Stimulated activated CD4-positive, alpha-beta T cell treated with anti-CD3 and anti-CD28 coated beads, Interleukin-2, amount 100 ng/mL, for 4 hours (primary cell): ENCODE data around the gene RDX.
A peak's percentile ranks its signal among the peaks of the same experiment; 100 is the strongest.
"Not testable (repeated sequence)": the region's sequence is repeated elsewhere in the genome, so short reads cannot be mapped to it uniquely, and the experiment has no call there.

Experiments used
- DNase-seq: peaks from one replicate; pipeline ENCODE4 v3.0.0-alpha.2; 2020; ENCODE audit warnings: low read depth

The RDX gene

DNA sequence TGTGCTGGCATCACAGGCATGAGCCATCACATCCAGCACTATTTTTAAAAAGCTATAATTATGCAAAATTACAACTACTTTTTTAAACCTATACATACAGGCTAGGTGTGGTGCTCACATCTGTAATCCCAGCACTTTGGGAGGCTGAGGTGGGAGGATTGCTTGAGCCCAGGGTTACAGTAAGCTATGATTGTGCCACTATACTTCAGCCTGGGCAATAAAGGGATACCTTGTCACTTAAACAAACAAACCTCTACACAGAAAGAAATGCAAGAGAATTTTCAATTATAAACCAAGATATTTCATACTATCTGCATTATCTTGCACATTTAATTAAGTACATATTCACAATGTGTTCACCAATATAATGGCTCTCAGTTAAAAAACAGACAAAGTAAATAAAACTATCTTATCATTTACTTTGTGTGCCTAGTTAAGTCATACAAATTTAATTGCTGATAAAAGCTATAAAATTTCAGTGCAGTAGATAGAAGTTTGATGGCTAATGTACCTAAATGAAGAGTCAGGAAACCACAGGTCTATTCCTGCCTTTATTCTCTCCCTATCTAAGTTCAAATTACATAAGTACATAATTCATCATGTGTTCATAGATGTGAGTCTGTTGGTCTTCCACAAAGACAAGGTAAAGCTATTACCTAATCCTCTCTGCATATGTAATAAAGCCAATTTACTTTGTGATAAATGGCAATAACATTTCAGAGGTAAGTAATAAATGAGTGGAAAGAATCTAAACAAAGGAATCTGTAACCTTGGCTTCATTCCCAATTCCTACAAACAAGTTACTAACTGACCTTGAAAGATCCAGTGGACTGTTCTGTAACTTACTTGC, 9.0 kb upstream of the RDX start:
- no peak for DNase-seq

GRCh38 chr11:110303414-110303826, 7.0 kb upstream of the RDX start:
- no peak for DNase-seq

- DNase-seq, result no peak
These were observed 5.2 kb upstream of the RDX start for GRCh38 chr11:110301577-110301976.

GRCh38 chr11:110301032-110301431, 4.6 kb upstream of the RDX start:
- DNase-seq, result no peak

- DNase-seq, result no peak
These were observed 2.8 kb upstream of the RDX start for GRCh38 chr11:110299006-110299785.

DNA sequence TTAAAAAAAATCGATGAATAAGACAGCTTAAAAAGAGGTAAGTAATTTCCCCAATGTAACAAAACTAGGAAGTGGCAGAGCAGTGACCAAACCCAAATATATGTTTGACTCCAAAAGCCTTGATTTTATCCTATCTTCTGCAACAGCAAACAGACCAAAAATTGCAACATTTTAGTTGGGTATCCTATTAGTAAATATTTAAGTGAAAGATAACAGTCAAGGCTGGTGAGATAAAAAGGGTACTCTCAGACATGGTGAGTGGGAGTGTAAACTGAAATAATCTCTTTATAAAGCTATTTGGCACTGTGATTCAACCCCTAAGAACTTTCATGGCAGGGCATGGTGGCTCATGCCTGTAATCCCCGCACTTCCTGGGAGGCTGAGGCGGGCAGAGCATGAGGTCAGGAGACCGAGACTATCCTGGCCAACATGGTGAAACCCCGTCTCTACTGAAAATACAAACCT, 1.9 kb upstream of the RDX start:
- no peak for DNase-seq

DNA sequence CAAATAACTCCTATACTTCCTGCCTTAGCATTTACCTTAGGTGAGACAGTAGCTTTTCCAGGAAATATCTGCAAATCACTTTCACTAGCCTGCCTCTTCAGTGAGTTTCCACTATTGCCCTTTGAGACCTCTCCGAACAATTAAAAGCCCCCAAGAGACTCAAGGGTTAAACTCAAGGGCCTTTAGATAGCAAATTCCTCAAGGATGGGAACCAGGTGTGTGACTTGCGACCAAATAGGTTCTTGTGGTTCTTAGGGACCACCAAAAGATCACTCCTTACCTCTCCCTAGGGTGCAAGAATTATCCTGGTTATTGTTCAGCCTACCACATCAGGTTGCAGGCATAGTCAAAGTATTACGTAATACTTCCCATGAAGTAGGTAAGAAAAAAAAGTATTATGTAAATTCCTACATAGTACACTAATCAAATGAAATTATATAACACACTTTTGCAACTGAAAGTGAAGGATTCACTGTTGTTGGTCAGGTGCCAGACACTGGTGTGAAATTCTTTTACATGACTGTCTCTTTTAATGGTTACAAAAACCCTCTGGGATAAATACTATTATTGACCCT, 1.4 kb upstream of the RDX start:
- DNase-seq, result no peak

DNA sequence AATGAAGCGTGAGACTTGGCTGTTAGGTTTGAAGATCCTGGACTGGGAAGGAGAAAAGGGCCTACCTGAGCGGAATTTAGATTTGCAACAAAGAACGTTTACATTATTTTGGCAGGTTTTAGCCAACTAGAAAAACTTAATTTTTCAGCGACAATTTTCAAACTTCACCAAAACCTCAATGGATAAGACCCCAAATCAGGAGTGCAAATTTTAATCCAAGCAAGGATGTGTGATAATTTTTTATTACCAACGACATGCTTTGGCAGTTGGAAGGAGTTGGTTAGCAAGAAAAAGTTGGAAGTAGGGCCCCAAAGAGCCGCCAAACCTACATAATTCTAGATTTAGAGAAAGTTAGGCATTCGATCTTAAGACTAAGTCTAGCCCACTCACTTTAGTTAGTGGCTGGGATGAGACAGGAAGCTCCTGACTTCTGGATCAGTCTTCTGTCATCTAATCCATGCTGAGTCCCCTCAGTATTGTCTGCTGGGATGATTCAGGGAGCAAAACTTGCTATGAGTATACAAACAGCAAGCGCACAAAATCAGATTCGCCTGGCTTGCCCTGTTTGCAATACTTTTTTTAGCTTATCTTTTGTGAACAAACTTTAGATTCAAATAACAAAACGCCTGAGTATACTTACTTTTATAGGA, 787 bp upstream of the RDX start:
- no peak for DNase-seq

DNA sequence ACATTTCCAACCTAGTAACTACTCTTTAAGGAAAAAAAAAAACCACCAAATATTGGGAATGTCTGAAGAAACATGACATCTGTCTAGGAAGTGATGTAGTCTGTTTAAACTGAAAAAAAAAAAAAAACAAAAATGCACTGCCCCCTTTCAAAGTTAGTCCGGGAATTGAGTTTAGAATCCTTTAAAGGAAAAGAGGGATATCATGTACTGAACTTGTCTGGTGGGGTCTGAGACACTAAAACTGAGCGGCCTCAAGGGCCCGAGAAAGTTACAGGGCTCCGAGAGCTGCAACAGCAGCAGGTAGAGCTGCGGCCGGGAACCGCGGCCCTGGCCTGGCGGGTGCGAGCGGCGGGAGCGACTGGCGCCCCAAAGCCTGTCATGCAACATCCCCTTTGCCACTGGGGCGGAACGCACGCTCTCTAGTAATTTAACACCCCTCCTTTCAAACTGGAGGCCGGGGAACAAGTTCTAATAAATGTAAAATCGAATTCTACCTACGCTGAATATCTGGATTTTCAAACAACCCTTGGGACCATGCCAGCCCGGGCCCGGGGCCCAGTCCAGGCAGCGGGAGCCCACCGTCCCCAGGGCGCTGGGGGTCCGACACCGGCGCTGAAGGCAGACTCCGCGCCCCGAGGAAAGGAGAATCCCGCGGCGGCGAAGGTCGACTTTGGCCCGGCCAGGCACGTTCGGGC, 736 bp downstream of the RDX start:
- DNase-seq, result peak; percentile 18

DNA sequence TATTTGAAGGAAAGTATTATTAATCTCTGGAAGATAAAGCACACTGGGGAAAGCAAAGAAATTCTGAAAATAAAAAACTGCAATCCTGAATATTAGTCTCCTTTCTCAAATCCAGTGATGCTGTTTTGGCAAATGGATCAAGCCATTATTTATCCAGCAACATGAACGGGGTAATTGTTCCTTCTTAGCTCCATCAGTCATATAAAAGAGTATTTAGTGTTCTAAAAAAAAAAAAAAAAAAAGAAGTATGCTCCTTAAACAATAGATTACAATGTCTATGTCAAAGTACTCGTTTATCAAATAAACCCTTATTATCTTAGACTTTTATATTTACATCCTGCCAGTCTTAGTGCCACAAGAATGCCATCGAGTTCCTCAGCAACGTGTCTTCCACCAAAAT, 1.3 kb downstream of the RDX start:
- DNase-seq, result no peak

DNA sequence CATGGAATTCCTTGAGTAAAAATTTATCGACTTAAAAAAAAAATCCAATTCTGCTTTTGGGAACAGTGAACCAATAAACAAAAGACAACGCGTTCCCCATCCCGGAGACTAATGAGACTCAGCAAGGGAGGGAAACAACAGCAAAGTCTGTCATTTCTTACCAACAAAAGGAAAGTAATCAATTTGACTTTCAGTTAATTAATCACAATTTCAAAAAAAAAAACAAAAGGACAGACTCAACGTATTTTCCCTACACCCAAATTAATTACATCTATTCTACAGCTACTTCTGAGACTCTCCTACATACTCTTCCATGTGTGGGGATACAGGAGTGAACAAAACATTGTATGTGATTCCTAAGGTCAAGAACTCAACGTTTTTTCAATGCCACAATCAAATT, 1.9 kb downstream of the RDX start:
- no peak for DNase-seq

- DNase-seq, result no peak
These were observed 3.0 kb downstream of the RDX start for GRCh38 chr11:110293389-110293788.

- not testable (repeated sequence) for DNase-seq
These were observed 4.3 kb downstream of the RDX start for GRCh38 chr11:110292146-110292545.

DNA sequence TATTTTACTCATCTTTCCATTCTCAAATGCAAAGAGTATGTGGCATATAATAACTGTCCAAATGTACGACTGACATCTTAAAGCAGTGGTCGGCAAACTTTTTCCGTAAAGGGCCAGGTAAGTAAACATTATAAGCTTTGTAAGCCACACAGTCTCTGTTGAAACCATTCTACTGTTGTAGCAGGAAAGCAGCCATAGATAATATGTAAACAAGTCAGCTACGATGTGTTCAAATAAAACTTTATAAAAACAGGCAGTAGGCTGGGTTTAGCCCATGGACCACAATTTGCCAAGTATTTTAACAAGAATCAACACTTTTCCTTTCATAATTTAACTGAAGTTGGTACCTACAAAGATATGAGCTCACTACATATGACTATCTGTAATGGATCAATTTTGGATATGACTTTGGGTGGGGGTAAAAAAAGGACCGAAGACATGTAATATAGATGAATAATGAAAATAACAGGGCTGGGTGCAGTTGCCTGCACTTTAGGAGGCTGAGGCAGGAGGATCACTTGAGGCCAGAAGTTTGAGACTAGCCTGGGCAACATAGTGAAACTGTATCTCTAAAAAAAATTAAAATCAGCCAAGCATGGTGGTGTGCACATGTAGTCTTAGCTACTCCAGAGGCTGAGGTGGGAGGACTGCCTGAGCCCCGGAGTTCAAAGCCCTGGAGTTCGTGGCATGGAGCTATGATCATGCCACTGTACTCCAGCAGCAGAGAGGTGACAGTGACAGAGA, 5.7 kb downstream of the RDX start:
- no peak for DNase-seq

DNA sequence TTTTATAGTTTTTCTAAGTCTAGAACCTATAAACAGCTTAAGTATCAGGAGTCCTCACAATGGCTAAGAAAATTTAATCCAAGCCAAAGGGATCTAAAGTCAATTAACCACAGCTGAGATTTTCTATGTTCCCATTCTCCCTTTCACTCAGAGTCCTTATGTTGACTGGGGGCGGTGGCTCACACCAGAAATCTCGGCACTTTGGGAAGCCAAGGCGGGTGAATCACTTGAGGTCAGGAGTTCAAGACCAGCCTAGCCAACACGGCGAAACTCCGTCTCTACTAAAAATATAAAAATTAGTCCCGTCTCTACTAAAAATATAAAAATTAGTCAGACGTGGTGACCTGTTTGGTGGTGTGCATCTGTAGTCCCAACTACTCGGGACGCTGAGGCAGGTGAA, 6.9 kb downstream of the RDX start:
- no peak for DNase-seq

DNA sequence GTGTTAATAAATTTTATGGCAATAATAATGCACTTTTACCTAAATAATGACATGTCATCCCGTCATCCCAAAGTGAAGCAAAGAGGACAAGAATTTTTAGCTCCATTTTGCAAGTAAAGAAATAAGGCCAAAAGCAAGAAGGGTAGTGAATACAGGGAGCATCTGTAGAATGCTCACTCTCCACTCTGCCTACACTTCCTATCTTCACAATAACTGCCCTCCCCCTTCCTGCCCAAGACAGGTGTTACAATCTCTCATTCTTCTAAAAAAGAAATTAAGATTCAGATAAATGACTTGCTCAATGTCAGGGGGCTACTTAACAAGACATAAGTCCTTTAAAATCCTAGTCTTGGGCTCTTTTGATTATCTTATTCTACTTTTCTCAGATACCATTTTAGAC, 8.9 kb downstream of the RDX start:
- DNase-seq, result no peak

DNA sequence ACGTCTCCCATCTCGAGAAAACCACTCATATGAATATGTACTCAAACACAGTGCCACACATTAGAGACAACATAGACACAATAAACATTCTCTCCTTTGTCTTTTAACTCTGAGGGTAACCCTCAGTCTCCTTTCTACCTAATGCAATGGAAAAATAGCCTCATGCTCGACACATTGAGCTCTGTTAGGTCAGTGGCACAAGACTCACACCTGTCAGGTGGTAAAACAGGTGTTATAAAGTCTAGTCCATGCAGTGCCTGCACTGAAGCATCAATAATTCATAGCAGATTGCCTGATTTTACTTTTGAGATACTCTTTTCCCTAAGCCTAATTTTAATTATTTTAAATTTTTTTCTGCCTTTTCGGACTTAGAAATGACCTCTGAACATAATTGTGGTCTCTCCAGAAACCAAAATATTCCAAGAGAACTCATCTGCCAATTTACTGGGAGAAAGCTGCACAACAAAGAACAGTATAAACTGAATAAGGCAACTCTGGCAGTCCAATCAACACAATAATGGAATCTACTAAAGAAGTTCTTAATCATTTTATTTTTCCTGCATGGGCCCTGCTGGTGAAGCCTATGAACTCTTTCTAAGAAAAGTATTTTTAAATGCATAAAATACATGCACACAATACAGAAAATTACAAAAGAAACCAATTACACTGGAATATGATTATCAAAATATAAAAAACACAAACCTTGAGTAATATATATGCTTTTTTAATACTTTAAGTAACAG, 9.9 kb downstream of the RDX start:
- DNase-seq, result no peak

- no peak for DNase-seq
These were observed 12.6 kb downstream of the RDX start for GRCh38 chr11:110283862-110284261.

- DNase-seq, result not testable (repeated sequence)
These were observed 15.8 kb downstream of the RDX start for GRCh38 chr11:110280595-110280994.

GRCh38 chr11:110279881-110280280, 16.5 kb downstream of the RDX start:
- DNase-seq, result no peak
